SK-N-MC (cell line): Measurements from ENCODE around the gene POLR3F.
A peak's percentile ranks its signal among the peaks of the same experiment; 100 is the strongest.

Source experiments
- DNase-seq: peaks from one replicate; pipeline ENCODE4 v3.0.0-alpha.2; 2011; ENCODE audit warnings: low read depth, low spot score
- H3K27ac ChIP-seq: fragments of 200-600 bp; sonication (generic); 2 replicates; pipeline ENCODE4 v1.5.1; 2016; ENCODE audit warnings: mixed run types
- H3K36me3 ChIP-seq: fragments of 200-600 bp; sonication (generic); 2 replicates; pipeline ENCODE4 v1.6.1; 2017; ENCODE audit warnings: antibody characterized with exemption, low read length, mixed read lengths; ENCODE audit not compliant: insufficient read depth
- H3K4me3 ChIP-seq: fragments of 200-600 bp; sonication (generic); 2 replicates; pipeline ENCODE4 v1.5.1; 2016
- H3K9ac ChIP-seq: fragments of 200-600 bp; sonication (generic); 2 replicates; pipeline ENCODE4 v1.8.0; 2017; ENCODE audit warnings: mixed run types, mixed read lengths; ENCODE audit not compliant: insufficient read length
- H3K9me3 ChIP-seq: fragments of 200-600 bp; sonication (generic); 2 replicates; pipeline ENCODE4 v1.6.1; 2017; ENCODE audit warnings: low read depth, mild to moderate bottlenecking, antibody characterized with exemption, low read length, moderate library complexity, mixed read lengths
- EZH2 ChIP-seq: fragments of 200-600 bp; sonication (generic); IDR thresholded peaks from one replicate; pipeline ENCODE4 v1.6.1; 2017; ENCODE audit warnings: antibody characterized with exemption
- FOXP2 ChIP-seq: optimal IDR thresholded peaks from 2 replicates; pipeline ENCODE3; 2011; ENCODE audit warnings: mild to moderate bottlenecking, moderate library complexity; ENCODE audit not compliant: insufficient read depth; ENCODE audit errors: extremely low read length, control extremely low read depth
- POLR2AphosphoS5 ChIP-seq: IDR thresholded peaks from 2 replicates; pipeline ENCODE4 v1.6.1; 2012; ENCODE audit warnings: mild to moderate bottlenecking, low read depth, low read length, borderline replicate concordance

Gene POLR3F

GRCh38 chr20:18466894-18467730 is at the start of gene POLR3F, which contains the start of gene DZANK1:
Gene POLR3F, plus strand, starts transcription at chr20:18467390. Its CDS starts 117 bp downstream, at chr20:18467507.
Gene DZANK1, minus strand, starts transcription at chr20:18467030. Its CDS starts 1,672 bp downstream, at chr20:18465358.
- TF ChIP-seq FOXP2 (no peak), EZH2 (no peak), POLR2AphosphoS5 (peak; percentile 73)
- H3K9ac ChIP-seq, result peak within 1 kb of the TSS; percentile 95
- peak; percentile 94 for DNase-seq
- H3K27ac ChIP-seq, result peak within 1 kb of the TSS; percentile 98
- peaks cover 24% of the 10 kb centered on the region for H3K36me3 ChIP-seq
- peak within 1 kb of the TSS; percentile 95 for H3K4me3 ChIP-seq
- no peaks in the 10 kb centered on the region for H3K9me3 ChIP-seq

- Histone ChIP-seq H3K9ac (no peak overlapping the region), H3K4me3 (no peak overlapping the region), H3K9me3 (no peaks in the 10 kb centered on the region), H3K27ac (no peak overlapping the region), H3K36me3 (no peaks in the 10 kb centered on the region)
- no peak for DNase-seq
- TF ChIP-seq EZH2 (no peak), POLR2AphosphoS5 (no peak), FOXP2 (no peak)
These were observed 45.6 kb upstream of the POLR3F start for GRCh38 chr20:18421608-18422007.

- H3K9ac ChIP-seq, result no peak overlapping the region
- no peak for DNase-seq
- H3K9me3 ChIP-seq, result no peaks in the 10 kb centered on the region
- H3K27ac ChIP-seq, result no peak overlapping the region
- no peaks in the 10 kb centered on the region for H3K36me3 ChIP-seq
- no peak overlapping the region for H3K4me3 ChIP-seq
- TF ChIP-seq FOXP2 (no peak), EZH2 (no peak), POLR2AphosphoS5 (no peak)
These were observed 40.0 kb upstream of the POLR3F start for GRCh38 chr20:18427214-18427613.

- no peak for DNase-seq
- Histone ChIP-seq H3K9me3 (no peaks in the 10 kb centered on the region), H3K27ac (no peak overlapping the region), H3K36me3 (no peaks in the 10 kb centered on the region), H3K4me3 (no peak overlapping the region), H3K9ac (no peak overlapping the region)
- no peak for TF ChIP-seq EZH2
- no peak for TF ChIP-seq FOXP2
- TF ChIP-seq POLR2AphosphoS5, result no peak
These were observed 38.6 kb upstream of the POLR3F start for GRCh38 chr20:18428490-18429173.

- Histone ChIP-seq H3K36me3 (no peaks in the 10 kb centered on the region), H3K4me3 (no peak overlapping the region), H3K9ac (no peak overlapping the region), H3K27ac (no peak overlapping the region), H3K9me3 (no peaks in the 10 kb centered on the region)
- TF ChIP-seq POLR2AphosphoS5 (no peak), FOXP2 (no peak), EZH2 (no peak)
- no peak for DNase-seq
These were observed 36.9 kb upstream of the POLR3F start for GRCh38 chr20:18430172-18430826.

GRCh38 chr20:18431206-18431605 is 36.0 kb upstream of the POLR3F start:
- Histone ChIP-seq H3K36me3 (no peaks in the 10 kb centered on the region), H3K9me3 (no peaks in the 10 kb centered on the region), H3K27ac (no peak overlapping the region), H3K9ac (no peak overlapping the region), H3K4me3 (no peak overlapping the region)
- TF ChIP-seq EZH2 (no peak), FOXP2 (no peak), POLR2AphosphoS5 (no peak)
- no peak for DNase-seq

- Histone ChIP-seq H3K9ac (no peak overlapping the region), H3K27ac (no peak overlapping the region), H3K9me3 (no peaks in the 10 kb centered on the region), H3K36me3 (no peaks in the 10 kb centered on the region), H3K4me3 (no peak overlapping the region)
- TF ChIP-seq FOXP2 (no peak), EZH2 (no peak), POLR2AphosphoS5 (no peak)
- no peak for DNase-seq
These were observed 30.3 kb upstream of the POLR3F start for GRCh38 chr20:18436847-18437246.

- Histone ChIP-seq H3K27ac (no peak overlapping the region), H3K4me3 (no peak overlapping the region), H3K36me3 (no peaks in the 10 kb centered on the region), H3K9ac (no peak overlapping the region), H3K9me3 (no peaks in the 10 kb centered on the region)
- no peak for DNase-seq
- no peak for TF ChIP-seq FOXP2
- no peak for TF ChIP-seq EZH2
- TF ChIP-seq POLR2AphosphoS5, result no peak
These were observed 26.8 kb upstream of the POLR3F start for GRCh38 chr20:18440403-18440802.
